SK-N-SH (cell line): ENCODE data around the gene DCTN4.

Source experiments
- NFIC ChIP-seq: IDR thresholded peaks from 2 replicates; pipeline ENCODE4 v1.4.0; 2012; ENCODE audit warnings: borderline replicate concordance
- POLR2AphosphoS5 ChIP-seq: IDR thresholded peaks from 2 replicates; pipeline ENCODE4 v1.6.1; 2012; ENCODE audit warnings: low read depth, low read length
- TF ChIP-seq, protein P1 (sequence below): IDR thresholded peaks from 2 replicates; pipeline ENCODE4 v1.6.1; 2012; ENCODE audit warnings: mild to moderate bottlenecking, low read depth, low read length, moderate library complexity
- TF ChIP-seq, protein P2 (sequence below): IDR thresholded peaks from 2 replicates; pipeline ENCODE4; 2012
- TF ChIP-seq, protein P3 (sequence below): fragments of 200-600 bp; sonication (generic); IDR thresholded peaks from 2 replicates; pipeline ENCODE4 v1.6.1; 2017; ENCODE audit warnings: antibody characterized with exemption, mild to moderate bottlenecking, moderate library complexity

DNA sequence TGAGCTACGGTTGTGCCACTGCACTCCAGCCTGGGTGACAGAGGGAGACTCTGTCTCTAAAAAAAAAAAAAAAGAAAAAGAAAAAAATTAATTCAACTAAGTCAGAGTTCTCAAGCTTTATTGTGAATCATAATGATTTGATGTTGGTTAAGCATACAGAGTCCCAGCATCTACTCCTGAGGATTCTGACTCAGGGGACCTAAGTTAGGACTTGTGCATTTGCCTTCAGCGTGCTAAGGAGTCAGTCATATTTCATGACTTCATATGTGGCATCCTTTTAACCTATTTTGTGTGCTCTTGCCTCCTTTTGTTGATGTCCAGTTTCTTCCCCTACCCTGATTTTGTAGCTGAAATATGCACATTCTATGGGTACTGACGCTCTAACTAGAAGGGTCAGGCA is 94.9 kb downstream of the DCTN4 start:
- TF ChIP-seq, protein P1, sequence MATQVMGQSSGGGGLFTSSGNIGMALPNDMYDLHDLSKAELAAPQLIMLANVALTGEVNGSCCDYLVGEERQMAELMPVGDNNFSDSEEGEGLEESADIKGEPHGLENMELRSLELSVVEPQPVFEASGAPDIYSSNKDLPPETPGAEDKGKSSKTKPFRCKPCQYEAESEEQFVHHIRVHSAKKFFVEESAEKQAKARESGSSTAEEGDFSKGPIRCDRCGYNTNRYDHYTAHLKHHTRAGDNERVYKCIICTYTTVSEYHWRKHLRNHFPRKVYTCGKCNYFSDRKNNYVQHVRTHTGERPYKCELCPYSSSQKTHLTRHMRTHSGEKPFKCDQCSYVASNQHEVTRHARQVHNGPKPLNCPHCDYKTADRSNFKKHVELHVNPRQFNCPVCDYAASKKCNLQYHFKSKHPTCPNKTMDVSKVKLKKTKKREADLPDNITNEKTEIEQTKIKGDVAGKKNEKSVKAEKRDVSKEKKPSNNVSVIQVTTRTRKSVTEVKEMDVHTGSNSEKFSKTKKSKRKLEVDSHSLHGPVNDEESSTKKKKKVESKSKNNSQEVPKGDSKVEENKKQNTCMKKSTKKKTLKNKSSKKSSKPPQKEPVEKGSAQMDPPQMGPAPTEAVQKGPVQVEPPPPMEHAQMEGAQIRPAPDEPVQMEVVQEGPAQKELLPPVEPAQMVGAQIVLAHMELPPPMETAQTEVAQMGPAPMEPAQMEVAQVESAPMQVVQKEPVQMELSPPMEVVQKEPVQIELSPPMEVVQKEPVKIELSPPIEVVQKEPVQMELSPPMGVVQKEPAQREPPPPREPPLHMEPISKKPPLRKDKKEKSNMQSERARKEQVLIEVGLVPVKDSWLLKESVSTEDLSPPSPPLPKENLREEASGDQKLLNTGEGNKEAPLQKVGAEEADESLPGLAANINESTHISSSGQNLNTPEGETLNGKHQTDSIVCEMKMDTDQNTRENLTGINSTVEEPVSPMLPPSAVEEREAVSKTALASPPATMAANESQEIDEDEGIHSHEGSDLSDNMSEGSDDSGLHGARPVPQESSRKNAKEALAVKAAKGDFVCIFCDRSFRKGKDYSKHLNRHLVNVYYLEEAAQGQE: no peak
- TF ChIP-seq, protein P2, sequence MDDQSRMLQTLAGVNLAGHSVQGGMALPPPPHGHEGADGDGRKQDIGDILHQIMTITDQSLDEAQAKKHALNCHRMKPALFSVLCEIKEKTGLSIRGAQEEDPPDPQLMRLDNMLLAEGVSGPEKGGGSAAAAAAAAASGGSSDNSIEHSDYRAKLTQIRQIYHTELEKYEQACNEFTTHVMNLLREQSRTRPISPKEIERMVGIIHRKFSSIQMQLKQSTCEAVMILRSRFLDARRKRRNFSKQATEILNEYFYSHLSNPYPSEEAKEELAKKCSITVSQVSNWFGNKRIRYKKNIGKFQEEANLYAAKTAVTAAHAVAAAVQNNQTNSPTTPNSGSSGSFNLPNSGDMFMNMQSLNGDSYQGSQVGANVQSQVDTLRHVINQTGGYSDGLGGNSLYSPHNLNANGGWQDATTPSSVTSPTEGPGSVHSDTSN: no peak
- no peak for TF ChIP-seq NFIC
- TF ChIP-seq, protein P3, sequence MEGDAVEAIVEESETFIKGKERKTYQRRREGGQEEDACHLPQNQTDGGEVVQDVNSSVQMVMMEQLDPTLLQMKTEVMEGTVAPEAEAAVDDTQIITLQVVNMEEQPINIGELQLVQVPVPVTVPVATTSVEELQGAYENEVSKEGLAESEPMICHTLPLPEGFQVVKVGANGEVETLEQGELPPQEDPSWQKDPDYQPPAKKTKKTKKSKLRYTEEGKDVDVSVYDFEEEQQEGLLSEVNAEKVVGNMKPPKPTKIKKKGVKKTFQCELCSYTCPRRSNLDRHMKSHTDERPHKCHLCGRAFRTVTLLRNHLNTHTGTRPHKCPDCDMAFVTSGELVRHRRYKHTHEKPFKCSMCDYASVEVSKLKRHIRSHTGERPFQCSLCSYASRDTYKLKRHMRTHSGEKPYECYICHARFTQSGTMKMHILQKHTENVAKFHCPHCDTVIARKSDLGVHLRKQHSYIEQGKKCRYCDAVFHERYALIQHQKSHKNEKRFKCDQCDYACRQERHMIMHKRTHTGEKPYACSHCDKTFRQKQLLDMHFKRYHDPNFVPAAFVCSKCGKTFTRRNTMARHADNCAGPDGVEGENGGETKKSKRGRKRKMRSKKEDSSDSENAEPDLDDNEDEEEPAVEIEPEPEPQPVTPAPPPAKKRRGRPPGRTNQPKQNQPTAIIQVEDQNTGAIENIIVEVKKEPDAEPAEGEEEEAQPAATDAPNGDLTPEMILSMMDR: no peak
- TF ChIP-seq POLR2AphosphoS5: no peak
